Trophoblast cell (in vitro differentiated cells and primary cell): ENCODE data around the gene EMILIN1.
A peak's percentile ranks its signal among the peaks of the same experiment; 100 is the strongest.

Experiments used
- DNase-seq, 2 donors: peaks; one replicate each; pipeline ENCODE4 v3.0.0-alpha.2; 2016
- H2AFZ ChIP-seq: 2 replicates; pipeline ENCODE4 v1.6.1; 2013; ENCODE audit warnings: low read length, moderate library complexity, mild to moderate bottlenecking; ENCODE audit not compliant: insufficient read depth, poor library complexity
- H2AK5ac ChIP-seq: 2 replicates; pipeline ENCODE4 v1.6.1; 2013; ENCODE audit warnings: mild to moderate bottlenecking, low read length
- H2BK120ac ChIP-seq: 2 replicates; pipeline ENCODE4 v1.6.1; 2013; ENCODE audit warnings: low read length, mild to moderate bottlenecking, moderate library complexity; ENCODE audit not compliant: insufficient read depth, poor library complexity
- H2BK12ac ChIP-seq: 2 replicates; pipeline ENCODE4 v1.6.1; 2013; ENCODE audit warnings: mild to moderate bottlenecking, low read length, moderate library complexity
- H2BK5ac ChIP-seq: 2 replicates; pipeline ENCODE4 v1.6.1; 2013; ENCODE audit warnings: low read length, low read depth, moderate library complexity, mild to moderate bottlenecking; ENCODE audit not compliant: poor library complexity
- H3K14ac ChIP-seq: 2 replicates; pipeline ENCODE4 v1.6.1; 2013; ENCODE audit warnings: mild to moderate bottlenecking, low read length
- H3K18ac ChIP-seq: 2 replicates; pipeline ENCODE4 v1.6.1; 2013; ENCODE audit warnings: mild to moderate bottlenecking, low read length
- H3K23ac ChIP-seq: 2 replicates; pipeline ENCODE4 v1.6.1; 2013; ENCODE audit warnings: low read length
- H3K27ac ChIP-seq: 2 replicates; pipeline ENCODE4 v1.5.1; 2013; ENCODE audit warnings: low read depth, mild to moderate bottlenecking, inconsistent platforms, low read length, moderate library complexity
- H3K27me3 ChIP-seq: 2 replicates; pipeline ENCODE4 v1.6.1; 2013; ENCODE audit warnings: inconsistent platforms, mild to moderate bottlenecking, low read length, moderate library complexity; ENCODE audit not compliant: insufficient read depth
- H3K36me3 ChIP-seq, 2 experiments: 1 replicate in 1 of 2; 2 replicates in 1 of 2; pipeline ENCODE4 v1.6.1; 2013; ENCODE audit warnings: low read length in 2 of 2, mild to moderate bottlenecking in 2 of 2, moderate library complexity in 1 of 2; ENCODE audit not compliant: insufficient read depth in 2 of 2, control insufficient read depth in 1 of 2
- H3K4ac ChIP-seq: 2 replicates; pipeline ENCODE4 v1.6.1; 2013; ENCODE audit warnings: low read depth, mild to moderate bottlenecking, low read length, moderate library complexity
- H3K4me1 ChIP-seq, 2 experiments: 1 replicate in 1 of 2; 2 replicates in 1 of 2; pipeline ENCODE4 v1.6.1; 2013; ENCODE audit warnings: low read length in 2 of 2, mild to moderate bottlenecking in 2 of 2, moderate library complexity in 1 of 2; ENCODE audit not compliant: insufficient read depth in 2 of 2, control insufficient read depth in 1 of 2
- H3K4me2 ChIP-seq: 2 replicates; pipeline ENCODE4 v1.6.1; 2013; ENCODE audit warnings: inconsistent platforms, mild to moderate bottlenecking, low read length, moderate library complexity
- H3K4me3 ChIP-seq: 2 replicates; pipeline ENCODE4 v1.5.1; 2013; ENCODE audit warnings: mild to moderate bottlenecking, low read depth, low read length, inconsistent platforms
- H3K79me1 ChIP-seq: one replicate; pipeline ENCODE4 v1.6.1; 2013; ENCODE audit warnings: low read length
- H3K79me2 ChIP-seq: 2 replicates; pipeline ENCODE4 v1.6.1; 2013; ENCODE audit warnings: low read length, mild to moderate bottlenecking; ENCODE audit not compliant: control insufficient read depth, insufficient read depth, poor library complexity
- H3K9ac ChIP-seq: 2 replicates; pipeline ENCODE4 v1.6.1; 2013; ENCODE audit warnings: mild to moderate bottlenecking, low read length
- H3K9me3 ChIP-seq: 2 replicates; pipeline ENCODE4 v1.6.1; 2013; ENCODE audit warnings: low read depth, mild to moderate bottlenecking, control low read depth, inconsistent platforms, low read length; ENCODE audit not compliant: insufficient read depth
- H4K12ac ChIP-seq: 2 replicates; pipeline ENCODE4 v1.6.1; 2013; ENCODE audit warnings: low read depth, mild to moderate bottlenecking, low read length, moderate library complexity
- H4K8ac ChIP-seq: 2 replicates; pipeline ENCODE4 v1.6.1; 2013; ENCODE audit warnings: low read depth, mild to moderate bottlenecking, low read length, moderate library complexity
- H4K91ac ChIP-seq: one replicate; pipeline ENCODE4 v1.6.1; 2013; ENCODE audit warnings: low read depth, mild to moderate bottlenecking, low read length, moderate library complexity
- WGBS: extraction: QIAGEN DNeasy Blood & Tissue Kit; methylation state at CpG from one replicate; pipeline ENCODE4 v1.1.7; 2013; ENCODE audit warnings: missing lambda C conversion rate; ENCODE audit not compliant: insufficient read length, insufficient coverage; ENCODE audit errors: extremely low coverage; 5-methylcytosine and 5-hydroxymethylcytosine counted together

EMILIN1 gene

GRCh38 chr2:27133195-27133875, 54.9 kb downstream of the EMILIN1 start:
- H3K9ac ChIP-seq: peak overlapping the region; percentile 35
- WGBS: no CpG with 5 or more reads among the region's 14 CpGs

GRCh38 chr2:27133905-27134780, 55.7 kb downstream of the EMILIN1 start, which contains the start of gene PREB:
TSS of gene PREB (minus strand) at chr2:27134636. CDS start at chr2:27134421, 215 bp downstream.
- H3K4me2 ChIP-seq: peak within 1 kb of the TSS; percentile 64
- peak within 1 kb of the TSS; percentile 70 for H2AK5ac ChIP-seq
- H3K4me1 ChIP-seq: peaks cover 7 to 8% of the 10 kb centered on the region in 2 experiments
- H2BK12ac ChIP-seq: peak within 1 kb of the TSS; percentile 30
- H4K8ac ChIP-seq: peak within 1 kb of the TSS; percentile 90
- no peak within 1 kb of the TSS for H3K23ac ChIP-seq
- peaks cover 6% of the 10 kb centered on the region for H3K79me1 ChIP-seq
- H2BK5ac ChIP-seq: peak within 1 kb of the TSS; percentile 83
- peak within 1 kb of the TSS; percentile 80 for H3K27ac ChIP-seq
- H3K79me2 ChIP-seq: peaks cover 10% of the 10 kb centered on the region
- peak within 1 kb of the TSS; percentile 68 for H3K4ac ChIP-seq
- H2BK120ac ChIP-seq: peak within 1 kb of the TSS; percentile 28
- no peaks in the 10 kb centered on the region for H3K27me3 ChIP-seq
- H3K9me3 ChIP-seq: no peaks in the 10 kb centered on the region
- H3K14ac ChIP-seq: peak within 1 kb of the TSS; percentile 80
- peak within 1 kb of the TSS; percentile 95 for H2AFZ ChIP-seq
- peak within 1 kb of the TSS; percentile 90 for H4K91ac ChIP-seq
- DNase-seq: peak; percentile 98 to 100
- WGBS: no CpG with 5 or more reads among the region's 86 CpGs
- peak within 1 kb of the TSS; percentile 78 for H3K9ac ChIP-seq
- peak within 1 kb of the TSS; percentile 75 for H4K12ac ChIP-seq
- H3K36me3 ChIP-seq: peaks cover 35 to 40% of the 10 kb centered on the region in 2 experiments
- H3K18ac ChIP-seq: peak within 1 kb of the TSS; percentile 73
- H3K4me3 ChIP-seq: peak within 1 kb of the TSS; percentile 92

More at GRCh38 chr2:27133195-27133875, 54.9 kb downstream of the EMILIN1 start:
- peaks cover 35 to 40% of the 10 kb centered on the region in 2 experiments for H3K36me3 ChIP-seq
- peaks cover 7 to 8% of the 10 kb centered on the region in 2 experiments for H3K4me1 ChIP-seq
- no peak overlapping the region for H2BK120ac ChIP-seq
- no peak overlapping the region for H3K18ac ChIP-seq
- no peak overlapping the region for H3K23ac ChIP-seq
- H2BK12ac ChIP-seq: no peak overlapping the region
- no peak overlapping the region for H3K27ac ChIP-seq
- no peak overlapping the region for H4K12ac ChIP-seq
- H2AK5ac ChIP-seq: no peak overlapping the region
- H3K79me1 ChIP-seq: peaks cover 6% of the 10 kb centered on the region
- peak overlapping the region; percentile 92 for H3K4me3 ChIP-seq
- peak overlapping the region; percentile 64 for H3K4me2 ChIP-seq
- H3K4ac ChIP-seq: peak overlapping the region; percentile 68
- H3K9me3 ChIP-seq: no peaks in the 10 kb centered on the region
- no peaks in the 10 kb centered on the region for H3K27me3 ChIP-seq
- no peak overlapping the region for H4K8ac ChIP-seq
- H2AFZ ChIP-seq: no peak overlapping the region
- H3K79me2 ChIP-seq: peaks cover 10% of the 10 kb centered on the region
- no peak overlapping the region for H4K91ac ChIP-seq
- no peak for DNase-seq
- H2BK5ac ChIP-seq: no peak overlapping the region
- H3K14ac ChIP-seq: peak overlapping the region; percentile 29

DNA sequence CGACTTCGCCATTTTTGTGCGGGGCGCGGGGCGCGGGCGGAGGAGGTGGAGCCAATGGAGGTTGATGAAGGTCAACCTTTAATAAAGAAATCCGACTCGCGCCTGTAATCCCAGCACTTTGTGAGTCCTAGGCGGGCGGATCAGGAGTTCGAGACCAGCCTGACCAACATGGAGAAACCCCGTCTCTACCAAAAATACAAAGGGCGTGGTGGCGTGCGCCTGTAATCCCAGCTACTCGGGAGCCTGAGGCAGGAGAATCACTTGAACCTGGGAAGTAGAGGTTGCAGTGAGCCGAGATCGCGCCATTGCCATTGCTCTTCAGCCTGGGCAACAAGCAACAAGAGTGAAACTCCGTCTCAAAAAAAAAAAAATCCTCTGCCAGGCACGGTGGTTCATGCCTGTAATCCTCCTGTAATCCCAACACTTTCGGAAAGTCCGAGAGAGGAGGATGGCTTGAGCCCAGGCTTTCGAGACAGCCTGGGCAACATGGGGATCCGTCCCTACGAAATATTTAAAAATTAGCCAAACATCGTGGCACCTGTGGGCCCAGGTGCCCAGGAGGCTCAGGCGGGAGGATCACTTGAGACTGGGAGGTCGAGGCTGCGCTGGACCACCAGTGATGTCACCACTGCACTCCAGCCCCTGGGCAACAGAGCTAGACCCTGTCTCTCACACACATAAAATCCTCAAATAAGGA, 56.5 kb downstream of the EMILIN1 start:
- peak overlapping the region; percentile 73 for H4K12ac ChIP-seq
- peak overlapping the region; percentile 30 for H2BK12ac ChIP-seq
- H2BK5ac ChIP-seq: no peak overlapping the region
- no peak overlapping the region for H3K23ac ChIP-seq
- H2AK5ac ChIP-seq: peak overlapping the region; percentile 70
- no peaks in the 10 kb centered on the region for H3K9me3 ChIP-seq
- peak overlapping the region; percentile 69 for H4K91ac ChIP-seq
- no peak overlapping the region for H3K27ac ChIP-seq
- peak overlapping the region; percentile 24 for H3K14ac ChIP-seq
- H3K18ac ChIP-seq: peak overlapping the region; percentile 57
- no peak overlapping the region for H3K9ac ChIP-seq
- peak overlapping the region; percentile 59 for H3K4me2 ChIP-seq
- peak overlapping the region; percentile 90 for H4K8ac ChIP-seq
- peak overlapping the region; percentile 95 for H2AFZ ChIP-seq
- DNase-seq: no peak
- H3K4ac ChIP-seq: peak overlapping the region; percentile 4
- peaks cover 6% of the 10 kb centered on the region for H3K79me1 ChIP-seq
- no peaks in the 10 kb centered on the region for H3K27me3 ChIP-seq
- peaks cover 29 to 34% of the 10 kb centered on the region in 2 experiments for H3K36me3 ChIP-seq
- H3K4me3 ChIP-seq: peak overlapping the region; percentile 25
- WGBS: no CpG with 5 or more reads among the region's 33 CpGs
- H2BK120ac ChIP-seq: no peak overlapping the region
- H3K4me1 ChIP-seq: peaks cover 7 to 8% of the 10 kb centered on the region in 2 experiments
- peaks cover 10% of the 10 kb centered on the region for H3K79me2 ChIP-seq

GRCh38 chr2:27135478-27135955, 57.1 kb downstream of the EMILIN1 start:
- no CpG with 5 or more reads among the region's 12 CpGs for WGBS
- peak in 1 of 2 donors; percentile 8 for DNase-seq
- no peak overlapping the region for H3K27ac ChIP-seq
- no peak overlapping the region for H3K4me3 ChIP-seq
- H3K18ac ChIP-seq: no peak overlapping the region
- peak overlapping the region; percentile 69 for H4K91ac ChIP-seq
- peak overlapping the region; percentile 90 for H4K8ac ChIP-seq
- H3K9ac ChIP-seq: no peak overlapping the region
- H3K9me3 ChIP-seq: no peaks in the 10 kb centered on the region
- H3K27me3 ChIP-seq: no peaks in the 10 kb centered on the region
- H3K36me3 ChIP-seq: peaks cover 25 to 29% of the 10 kb centered on the region in 2 experiments
- no peak overlapping the region for H2BK120ac ChIP-seq
- H3K23ac ChIP-seq: no peak overlapping the region
- H3K79me1 ChIP-seq: peaks cover 6% of the 10 kb centered on the region
- H2BK12ac ChIP-seq: peak overlapping the region; percentile 60
- H2AFZ ChIP-seq: no peak overlapping the region
- no peak overlapping the region for H3K14ac ChIP-seq
- H2BK5ac ChIP-seq: no peak overlapping the region
- H3K4me2 ChIP-seq: no peak overlapping the region
- peaks cover 7 to 8% of the 10 kb centered on the region in 2 experiments for H3K4me1 ChIP-seq
- peak overlapping the region; percentile 70 for H2AK5ac ChIP-seq
- no peak overlapping the region for H3K4ac ChIP-seq
- H3K79me2 ChIP-seq: peaks cover 10% of the 10 kb centered on the region
- H4K12ac ChIP-seq: no peak overlapping the region
